H9 (cell line): ENCODE results near the gene PAX8. TPM values are rescaled to one million over a fixed set of nuclear protein-coding genes. Genes with fewer than 3 reads are reported as not detected.

Experiments
- DNase-seq: peaks from one replicate; pipeline ENCODE4 v3.0.0-alpha.2; 2017
- H2AFZ ChIP-seq: one replicate; pipeline ENCODE4 v1.6.1; 2013; ENCODE audit warnings: mild to moderate bottlenecking, low read length, control low read depth, moderate library complexity
- H2AK5ac ChIP-seq: 2 replicates; pipeline ENCODE4 v1.6.1; 2013; ENCODE audit warnings: low read length, control low read depth, mixed read lengths; ENCODE audit not compliant: insufficient read length
- H2BK120ac ChIP-seq: one replicate; pipeline ENCODE4 v1.6.1; 2013; ENCODE audit warnings: low read depth, mild to moderate bottlenecking, low read length, control low read depth, inconsistent platforms; ENCODE audit not compliant: poor library complexity, severe bottlenecking
- H2BK12ac ChIP-seq: 2 replicates; pipeline ENCODE4 v1.6.1; 2013; ENCODE audit warnings: low read length, control low read depth, mixed read lengths, low read depth; ENCODE audit not compliant: insufficient read length
- H2BK15ac ChIP-seq: 2 replicates; pipeline ENCODE4 v1.6.1; 2013; ENCODE audit warnings: low read depth, low read length, control low read depth
- H2BK20ac ChIP-seq: one replicate; pipeline ENCODE4 v1.6.1; 2013; ENCODE audit warnings: low read depth, mild to moderate bottlenecking, low read length, control low read depth, inconsistent platforms; ENCODE audit not compliant: poor library complexity, severe bottlenecking
- H2BK5ac ChIP-seq: 2 replicates; pipeline ENCODE4 v1.6.1; 2013; ENCODE audit warnings: low read length, control low read depth, mixed read lengths; ENCODE audit not compliant: insufficient read length
- H3K14ac ChIP-seq: 2 replicates; pipeline ENCODE4 v1.6.1; 2013; ENCODE audit warnings: low read length, control low read depth; ENCODE audit not compliant: insufficient read depth
- H3K18ac ChIP-seq: 2 replicates; pipeline ENCODE4 v1.6.1; 2013; ENCODE audit warnings: low read depth, mild to moderate bottlenecking, mixed read lengths, low read length, control low read depth; ENCODE audit not compliant: insufficient read length
- H3K23ac ChIP-seq: 2 replicates; pipeline ENCODE4 v1.6.1; 2013; ENCODE audit warnings: low read length, control low read depth, mixed read lengths, low read depth; ENCODE audit not compliant: insufficient read length
- H3K23me2 ChIP-seq: 2 replicates; pipeline ENCODE4 v1.6.1; 2013; ENCODE audit warnings: low read depth, mild to moderate bottlenecking, mixed read lengths, low read length, control low read depth; ENCODE audit not compliant: insufficient read length, poor library complexity, severe bottlenecking
- H3K27ac ChIP-seq: 2 replicates; pipeline ENCODE4 v1.5.1; 2013; ENCODE audit warnings: low read length, control low read depth, mixed read lengths, low read depth; ENCODE audit not compliant: insufficient read length
- H3K27me3 ChIP-seq: 2 replicates; pipeline ENCODE4 v1.6.1; 2013; ENCODE audit warnings: low read length, control low read depth, inconsistent platforms; ENCODE audit not compliant: insufficient read depth
- H3K4ac ChIP-seq: 2 replicates; pipeline ENCODE4 v1.6.1; 2013; ENCODE audit warnings: low read depth, mild to moderate bottlenecking, control low read depth, inconsistent platforms, low read length, moderate library complexity
- H3K4me1 ChIP-seq: 2 replicates; pipeline ENCODE4 v1.6.1; 2013; ENCODE audit warnings: low read length, control low read depth, inconsistent platforms; ENCODE audit not compliant: insufficient read depth
- H3K4me2 ChIP-seq: 2 replicates; pipeline ENCODE4 v1.6.1; 2013; ENCODE audit warnings: low read length, control low read depth, mixed read lengths; ENCODE audit not compliant: insufficient read length, insufficient read depth
- H3K56ac ChIP-seq: 2 replicates; pipeline ENCODE4 v1.6.1; 2013; ENCODE audit warnings: low read depth, mild to moderate bottlenecking, mixed read lengths, low read length, control low read depth; ENCODE audit not compliant: insufficient read length
- H3K79me1 ChIP-seq: 2 replicates; pipeline ENCODE4 v1.6.1; 2013; ENCODE audit warnings: low read depth, mild to moderate bottlenecking, moderate library complexity, low read length, control low read depth, inconsistent platforms; ENCODE audit not compliant: insufficient read depth, poor library complexity, severe bottlenecking
- H3K79me2 ChIP-seq: 2 replicates; pipeline ENCODE4 v1.6.1; 2013; ENCODE audit warnings: low read length, control low read depth, inconsistent platforms; ENCODE audit not compliant: insufficient read depth
- H3K9ac ChIP-seq: 2 replicates; pipeline ENCODE4 v1.6.1; 2013; ENCODE audit warnings: low read length, control low read depth, mixed read lengths; ENCODE audit not compliant: insufficient read length; ENCODE audit errors: extremely low read depth
- H3K9me3 ChIP-seq: one replicate; pipeline ENCODE4 v1.6.1; 2013; ENCODE audit warnings: low read depth, low read length, inconsistent platforms; ENCODE audit not compliant: control insufficient read depth
- H3T11ph ChIP-seq: one replicate; pipeline ENCODE4 v1.6.1; 2013; ENCODE audit warnings: mild to moderate bottlenecking, low read length, control low read depth, inconsistent platforms
- H4K20me1 ChIP-seq: one replicate; pipeline ENCODE4 v1.6.1; 2013; ENCODE audit not compliant: control insufficient read depth, insufficient read length, insufficient read depth
- H4K5ac ChIP-seq: 2 replicates; pipeline ENCODE4 v1.6.1; 2013; ENCODE audit warnings: low read depth, mild to moderate bottlenecking, mixed read lengths, low read length, control low read depth; ENCODE audit not compliant: insufficient read length
- H4K8ac ChIP-seq: replicated peaks from 2 replicates; pipeline ENCODE4 v1.6.1; 2013; ENCODE audit warnings: low read length, control low read depth, mixed read lengths, low read depth; ENCODE audit not compliant: insufficient read length
- H4K91ac ChIP-seq: 2 replicates; pipeline ENCODE4 v1.6.1; 2013; ENCODE audit warnings: low read depth, mild to moderate bottlenecking, moderate library complexity, mixed read lengths, low read length, control low read depth; ENCODE audit not compliant: insufficient read length
- H3K27ac Mint-ChIP-seq, 3 experiments: 2 replicates in 2 of 3; 3 replicates in 1 of 3; pipeline ENCODE4 v1.8.0; 2020 to 2021; ENCODE audit warnings: mixed read lengths in 3 of 3, mild to moderate bottlenecking in 1 of 3, moderate library complexity in 1 of 3
- H3K27me3 Mint-ChIP-seq: 2 replicates; pipeline ENCODE4 v1.8.0; 2021; ENCODE audit warnings: low read depth, mild to moderate bottlenecking, moderate library complexity, mixed read lengths
- H3K36me3 Mint-ChIP-seq, 3 experiments: 2 replicates in 2 of 3; 3 replicates in 1 of 3; pipeline ENCODE4 v1.8.0; 2020 to 2021; ENCODE audit warnings: low read depth in 3 of 3, mixed read lengths in 3 of 3; ENCODE audit not compliant: insufficient read depth in 1 of 3
- H3K4me1 Mint-ChIP-seq, 2 experiments: 2 replicates each; pipeline ENCODE4 v1.8.0; 2020; ENCODE audit warnings: mixed read lengths in 2 of 2
- H3K4me3 Mint-ChIP-seq, 2 experiments: 2 replicates in 1 of 2; 3 replicates in 1 of 2; pipeline ENCODE4 v1.8.0; 2020 to 2021; ENCODE audit warnings: mild to moderate bottlenecking in 2 of 2, mixed read lengths in 2 of 2, moderate library complexity in 1 of 2
- H3K9me3 Mint-ChIP-seq, 2 experiments: 2 replicates in 1 of 2; 3 replicates in 1 of 2; pipeline ENCODE4 v1.8.0; 2020; ENCODE audit warnings: mild to moderate bottlenecking in 2 of 2, mixed read lengths in 2 of 2, moderate library complexity in 1 of 2
- WGBS: extraction: QIAGEN DNeasy Blood & Tissue Kit; methylation state at CpG from one replicate; pipeline ENCODE4 v1.1.7; 2013; ENCODE audit warnings: missing lambda C conversion rate, low lambda C conversion rate, mixed read lengths; ENCODE audit not compliant: insufficient read length; ENCODE audit errors: extremely low coverage; 5-methylcytosine and 5-hydroxymethylcytosine counted together
- total RNA-seq: library from RNA; stranded (reverse); gene quantifications from 2 replicates; pipeline ENCODE4 v1.2.1, GENCODE V29; 2021
- TF ChIP-seq, protein P1 (sequence below): fragments of 200-600 bp; sonication (generic); conservative IDR thresholded peaks from 3 replicates; pipeline ENCODE4 v1.8.0; 2021; ENCODE audit warnings: antibody characterized with exemption, mild to moderate bottlenecking

The PAX8 gene
- total RNA-seq, 1 experiment from 2014 or later: not detected

DNA sequence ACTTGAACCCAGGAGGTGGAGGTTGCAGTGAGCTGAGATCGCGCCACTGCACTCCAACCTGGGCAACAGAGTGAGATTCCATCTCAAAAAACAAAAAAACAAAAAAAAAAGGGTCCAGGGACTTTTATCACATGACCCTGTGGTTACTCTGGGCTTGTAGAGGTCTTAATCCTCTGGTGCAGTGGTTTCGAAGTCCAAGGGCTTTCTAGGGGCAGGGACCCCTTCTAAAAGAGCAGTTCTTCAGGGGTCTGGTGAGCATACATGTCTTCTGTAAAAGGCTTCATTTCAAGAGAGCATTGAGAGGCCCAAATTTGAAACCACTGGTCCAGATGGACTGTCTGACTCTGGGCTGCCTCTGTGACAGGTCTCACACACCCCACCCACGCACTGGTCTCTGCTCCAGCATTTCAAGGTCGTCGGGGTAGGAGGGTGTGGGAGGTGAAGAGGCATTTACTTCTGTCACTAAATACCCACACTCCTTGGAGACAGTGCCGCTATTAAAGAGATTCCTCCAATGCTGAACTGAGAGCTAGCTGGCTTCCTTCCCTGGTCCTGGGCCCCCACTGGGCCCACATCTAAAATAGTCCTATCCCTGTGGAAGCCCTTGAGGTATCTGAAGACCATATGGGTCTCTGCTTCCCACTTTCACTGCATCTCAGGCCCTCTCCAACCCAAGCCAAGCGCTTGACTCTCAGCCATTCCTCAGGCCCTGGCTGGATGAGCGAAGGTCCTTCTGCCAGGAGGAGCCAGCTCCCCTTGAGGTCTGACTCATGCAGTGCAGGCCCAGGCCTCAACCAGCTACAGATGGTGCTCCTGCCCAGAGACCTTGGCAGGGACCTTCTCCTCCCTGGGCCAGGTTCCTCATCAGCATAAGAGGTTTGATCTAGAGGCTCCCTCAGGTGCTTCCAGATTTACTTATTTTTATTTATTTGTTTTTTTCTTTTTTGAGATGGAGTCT is 44.8 kb downstream of the PAX8 start:
- no peak overlapping the region for H2AK5ac ChIP-seq
- no peak overlapping the region for H2BK15ac ChIP-seq
- H2AFZ ChIP-seq: no peak overlapping the region
- no peak overlapping the region for H3K4me2 ChIP-seq
- no CpG with 5 or more reads among the region's 9 CpGs for WGBS
- no peaks in the 10 kb centered on the region for H3K79me1 ChIP-seq
- H4K20me1 ChIP-seq: no peaks in the 10 kb centered on the region
- no peak overlapping the region for H4K8ac ChIP-seq
- no peak overlapping the region for H3K18ac ChIP-seq
- H3K56ac ChIP-seq: no peak overlapping the region
- no peak overlapping the region for H3K27ac ChIP-seq
- H3K9ac ChIP-seq: no peak overlapping the region
- DNase-seq: no peak
- H3K27me3 Mint-ChIP-seq: peaks cover 6% of the 10 kb centered on the region
- H2BK120ac ChIP-seq: no peak overlapping the region
- H3K4me1 Mint-ChIP-seq: no peaks in the 10 kb centered on the region; a peak in 1 of 4 replicates
- H3K4me1 ChIP-seq: no peaks in the 10 kb centered on the region
- H2BK20ac ChIP-seq: no peak overlapping the region
- TF ChIP-seq, protein P1, sequence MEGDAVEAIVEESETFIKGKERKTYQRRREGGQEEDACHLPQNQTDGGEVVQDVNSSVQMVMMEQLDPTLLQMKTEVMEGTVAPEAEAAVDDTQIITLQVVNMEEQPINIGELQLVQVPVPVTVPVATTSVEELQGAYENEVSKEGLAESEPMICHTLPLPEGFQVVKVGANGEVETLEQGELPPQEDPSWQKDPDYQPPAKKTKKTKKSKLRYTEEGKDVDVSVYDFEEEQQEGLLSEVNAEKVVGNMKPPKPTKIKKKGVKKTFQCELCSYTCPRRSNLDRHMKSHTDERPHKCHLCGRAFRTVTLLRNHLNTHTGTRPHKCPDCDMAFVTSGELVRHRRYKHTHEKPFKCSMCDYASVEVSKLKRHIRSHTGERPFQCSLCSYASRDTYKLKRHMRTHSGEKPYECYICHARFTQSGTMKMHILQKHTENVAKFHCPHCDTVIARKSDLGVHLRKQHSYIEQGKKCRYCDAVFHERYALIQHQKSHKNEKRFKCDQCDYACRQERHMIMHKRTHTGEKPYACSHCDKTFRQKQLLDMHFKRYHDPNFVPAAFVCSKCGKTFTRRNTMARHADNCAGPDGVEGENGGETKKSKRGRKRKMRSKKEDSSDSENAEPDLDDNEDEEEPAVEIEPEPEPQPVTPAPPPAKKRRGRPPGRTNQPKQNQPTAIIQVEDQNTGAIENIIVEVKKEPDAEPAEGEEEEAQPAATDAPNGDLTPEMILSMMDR: no peak; the same call in 2 of the 3 replicates
- peaks cover 13% of the 10 kb centered on the region in 2 experiments; a peak in 3 of 5 replicates for H3K9me3 Mint-ChIP-seq
- H3K36me3 Mint-ChIP-seq: peaks cover 0 to 12% (median 3%) of the 10 kb centered on the region in 3 experiments; a peak in 3 of 7 replicates
- H2BK12ac ChIP-seq: no peak overlapping the region
- H3K79me2 ChIP-seq: no peaks in the 10 kb centered on the region
- no peak overlapping the region for H3K27ac Mint-ChIP-seq
- no peak overlapping the region for H4K5ac ChIP-seq
- H3K9me3 ChIP-seq: no peaks in the 10 kb centered on the region
- no peak overlapping the region for H3K4ac ChIP-seq
- H3K14ac ChIP-seq: no peak overlapping the region
- no peaks in the 10 kb centered on the region for H3K27me3 ChIP-seq
- H2BK5ac ChIP-seq: no peak overlapping the region
- no peak overlapping the region for H3K23ac ChIP-seq
- H3T11ph ChIP-seq: no peak overlapping the region
- H3K23me2 ChIP-seq: no peaks in the 10 kb centered on the region
- no peak overlapping the region for H3K4me3 Mint-ChIP-seq
- no peak overlapping the region for H4K91ac ChIP-seq
